ENCODE results near the gene GABBR1.

GABBR1 gene

GRCh38 chr6:29656157-29656556 lies 23.2 kb upstream of the GABBR1 start:
- POLR2A ChIA-PET (ENCODE audit: low non-redundant PET), result no interaction called here
- CTCF ChIA-PET, result no interaction called here
- TF ChIP-seq CTCF (conservative IDR thresholded peaks at IDR 0.05; ENCODE audit: low read depth), result no peak
- DNase-seq (ENCODE audit: low spot score), result no peak
- H3K27ac ChIP-seq, result no peak overlapping the region

GRCh38 chr6:29655658-29656057 lies 22.7 kb upstream of the GABBR1 start:
- CTCF ChIA-PET, result no interaction called here
- DNase-seq (ENCODE audit: low spot score), result no peak
- no peak overlapping the region for H3K27ac ChIP-seq
- no peak for TF ChIP-seq CTCF (conservative IDR thresholded peaks at IDR 0.05; ENCODE audit: low read depth)
- POLR2A ChIA-PET (ENCODE audit: low non-redundant PET), result no interaction called here

GRCh38 chr6:29653452-29654038 lies 20.6 kb upstream of the GABBR1 start:
- H3K27ac ChIP-seq, result no peak overlapping the region
- CTCF ChIA-PET, result interaction anchor here (0.5 to 2.1 kb wide), 22 partner anchors 9 to 413 kb away, joined by 3 to 21 read pairs (median 6); partner anchors contain the start of gene GABBR1
- TF ChIP-seq CTCF (conservative IDR thresholded peaks at IDR 0.05; ENCODE audit: low read depth), result peak; percentile 87
- POLR2A ChIA-PET (ENCODE audit: low non-redundant PET), result no interaction called here
- DNase-seq (ENCODE audit: low spot score), result peak; percentile 49

- H3K27ac ChIP-seq, result no peak overlapping the region
- TF ChIP-seq CTCF (conservative IDR thresholded peaks at IDR 0.05; ENCODE audit: low read depth), result no peak
- no peak for DNase-seq (ENCODE audit: low spot score)
- ChIA-PET CTCF (interaction anchor here (0.6 to 2.1 kb wide), 5 partner anchors 9 to 134 kb away, joined by 5 to 14 read pairs (median 6); no protein-coding TSS in a partner anchor), POLR2A (ENCODE audit: low non-redundant PET) (no interaction called here)
Observed at GRCh38 chr6:29652198-29652584, 19.2 kb upstream of the GABBR1 start.

- peak; percentile 64 for DNase-seq (ENCODE audit: low spot score)
- no peak overlapping the region for H3K27ac ChIP-seq
- peak; percentile 78 for TF ChIP-seq CTCF (conservative IDR thresholded peaks at IDR 0.05; ENCODE audit: low read depth)
- ChIA-PET CTCF (interaction anchor here (0.7 to 2.3 kb wide), 8 partner anchors 9 to 74 kb away, joined by 3 to 16 read pairs (median 6); no protein-coding TSS in a partner anchor), POLR2A (ENCODE audit: low non-redundant PET) (no interaction called here)
Observed at GRCh38 chr6:29651413-29652197, 18.6 kb upstream of the GABBR1 start.

GRCh38 chr6:29649701-29650673 lies 17.0 kb upstream of the GABBR1 start:
- ChIA-PET POLR2A (ENCODE audit: low non-redundant PET) (interaction anchor here (0.5 to 0.6 kb wide), 2 partner anchors 14 to 1312 kb away, joined by 3 read pairs; no protein-coding TSS in a partner anchor), CTCF (interaction anchor here (0.6 to 4.2 kb wide), 19 partner anchors 8 to 185 kb away, joined by 3 to 56 read pairs (median 5); partner anchors contain the start of genes GABBR1 and ZFP57)
- TF ChIP-seq CTCF (conservative IDR thresholded peaks at IDR 0.05; ENCODE audit: low read depth), result peak; percentile 93
- DNase-seq (ENCODE audit: low spot score), result peak; percentile 99
- peak overlapping the region; percentile 83 for H3K27ac ChIP-seq

Measured in RWPE1 (cell line).